Loucy (cell line): ENCODE data around the gene NEUROG3.

ENCODE experiments used
- H2AFZ ChIP-seq: fragments of 200-600 bp; sonication (generic); 2 replicates; pipeline ENCODE4 v1.6.0; 2016; ENCODE audit warnings: antibody characterized with exemption, mild to moderate bottlenecking, low read length, moderate library complexity
- H3F3A ChIP-seq: fragments of 200-600 bp; 2 replicates; pipeline ENCODE4 v1.6.0; 2016; ENCODE audit warnings: antibody characterized with exemption, low read depth, mild to moderate bottlenecking
- H3K27me3 ChIP-seq: fragments of 200-600 bp; sonication (generic); 2 replicates; pipeline ENCODE4 v1.6.1; 2014; ENCODE audit warnings: low read length, mild to moderate bottlenecking; ENCODE audit not compliant: insufficient read depth, poor library complexity, severe bottlenecking
- H3K36me3 ChIP-seq: fragments of 200-600 bp; sonication (generic); 2 replicates; pipeline ENCODE4 v1.6.1; 2016; ENCODE audit warnings: low read length; ENCODE audit not compliant: insufficient read depth
- H3K4me1 ChIP-seq: fragments of 200-600 bp; sonication (generic); 2 replicates; pipeline ENCODE4 v1.5.1; 2014; ENCODE audit warnings: low read length, mild to moderate bottlenecking; ENCODE audit not compliant: insufficient read depth, poor library complexity, severe bottlenecking
- H3K4me2 ChIP-seq: fragments of 200-600 bp; sonication (generic); 2 replicates; pipeline ENCODE4 v1.6.0; 2014; ENCODE audit warnings: antibody characterized with exemption, low read length, low read depth, mild to moderate bottlenecking; ENCODE audit not compliant: poor library complexity, severe bottlenecking
- H3K4me3 ChIP-seq: fragments of 200-600 bp; sonication (generic); 2 replicates; pipeline ENCODE4 v1.5.1; 2014; ENCODE audit warnings: low read length, mild to moderate bottlenecking, mixed read lengths; ENCODE audit not compliant: poor library complexity, severe bottlenecking
- H3K79me2 ChIP-seq: fragments of 200-600 bp; sonication (generic); 2 replicates; pipeline ENCODE4 v1.6.1; 2014; ENCODE audit warnings: low read length; ENCODE audit not compliant: insufficient read depth
- H3K9ac ChIP-seq: fragments of 200-600 bp; sonication (generic); 2 replicates; pipeline ENCODE4 v1.6.0; 2014; ENCODE audit warnings: mild to moderate bottlenecking, low read depth, low read length, moderate library complexity; ENCODE audit not compliant: poor library complexity, severe bottlenecking
- H3K9me2 ChIP-seq: fragments of 200-600 bp; sonication (generic); replicated peaks from 2 replicates; pipeline ENCODE4 v1.6.1; 2016; ENCODE audit warnings: low read depth, low read length, mixed read lengths
- H3K9me3 ChIP-seq: fragments of 200-600 bp; sonication (generic); 2 replicates; pipeline ENCODE4 v1.6.1; 2014; ENCODE audit warnings: mild to moderate bottlenecking, antibody characterized with exemption, low read length, low read depth; ENCODE audit not compliant: insufficient read depth
- H4K20me1 ChIP-seq: fragments of 200-600 bp; sonication (generic); 2 replicates; pipeline ENCODE4 v1.6.0; 2014; ENCODE audit warnings: antibody characterized with exemption, low read length, mild to moderate bottlenecking; ENCODE audit not compliant: insufficient read depth, poor library complexity, severe bottlenecking
- CTCF ChIP-seq: fragments of 200-600 bp; sonication (generic); conservative IDR thresholded peaks from 2 replicates; pipeline ENCODE4 v1.5.1; 2014; ENCODE audit warnings: mild to moderate bottlenecking, antibody characterized with exemption, low read length
- EZH2phosphoT487 ChIP-seq: fragments of 200-600 bp; IDR thresholded peaks from 2 replicates; pipeline ENCODE4 v1.6.1; 2018; ENCODE audit warnings: antibody characterized with exemption, mild to moderate bottlenecking, moderate library complexity, borderline replicate concordance

NEUROG3 gene

GRCh38 chr10:69567920-69568319 lies 5.3 kb downstream of the NEUROG3 start:
- H3K79me2 ChIP-seq, result peaks cover 3% of the 10 kb centered on the region; the same call in 1 of the 2 replicates
- no peak overlapping the region for H2AFZ ChIP-seq
- H3K4me2 ChIP-seq, result no peak overlapping the region
- no peaks in the 10 kb centered on the region for H4K20me1 ChIP-seq
- no peaks in the 10 kb centered on the region for H3F3A ChIP-seq
- H3K4me1 ChIP-seq, result no peaks in the 10 kb centered on the region
- H3K9me2 ChIP-seq, result no peaks in the 10 kb centered on the region
- TF ChIP-seq EZH2phosphoT487 (no peak), CTCF (no peak)
- no peaks in the 10 kb centered on the region for H3K9me3 ChIP-seq
- H3K36me3 ChIP-seq, result no peaks in the 10 kb centered on the region
- no peak overlapping the region for H3K4me3 ChIP-seq
- no peaks in the 10 kb centered on the region for H3K27me3 ChIP-seq
- H3K9ac ChIP-seq, result no peak overlapping the region

- Histone ChIP-seq H3K79me2 (no peaks in the 10 kb centered on the region), H3F3A (no peaks in the 10 kb centered on the region), H3K4me2 (no peak overlapping the region), H3K27me3 (no peaks in the 10 kb centered on the region), H4K20me1 (no peaks in the 10 kb centered on the region), H2AFZ (no peak overlapping the region), H3K9me2 (no peaks in the 10 kb centered on the region), H3K36me3 (no peaks in the 10 kb centered on the region), H3K4me3 (no peak overlapping the region), H3K9ac (no peak overlapping the region), H3K9me3 (no peaks in the 10 kb centered on the region), H3K4me1 (peaks cover 16% of the 10 kb centered on the region)
- TF ChIP-seq CTCF, result no peak
- TF ChIP-seq EZH2phosphoT487, result no peak
Measured at GRCh38 chr10:69562731-69563254, 10.4 kb downstream of the NEUROG3 start.

GRCh38 chr10:69559525-69559924 lies 13.7 kb downstream of the NEUROG3 start:
- TF ChIP-seq EZH2phosphoT487 (no peak), CTCF (no peak)

More at GRCh38 chr10:69559525-69559924, 13.7 kb downstream of the NEUROG3 start:
- peaks cover 16% of the 10 kb centered on the region for H3K4me1 ChIP-seq
- H3K9me3 ChIP-seq, result no peaks in the 10 kb centered on the region
- H4K20me1 ChIP-seq, result no peaks in the 10 kb centered on the region
- H3K4me3 ChIP-seq, result no peak overlapping the region
- no peak overlapping the region for H3K4me2 ChIP-seq
- no peaks in the 10 kb centered on the region for H3F3A ChIP-seq
- no peaks in the 10 kb centered on the region for H3K79me2 ChIP-seq
- H3K36me3 ChIP-seq, result no peaks in the 10 kb centered on the region
- H3K9ac ChIP-seq, result peak overlapping the region; percentile 26
- no peaks in the 10 kb centered on the region for H3K27me3 ChIP-seq
- H3K9me2 ChIP-seq, result no peaks in the 10 kb centered on the region
- no peak overlapping the region for H2AFZ ChIP-seq
